GM19023 (cell line): ENCODE results near the gene NEAT1.
A peak's percentile ranks its signal among the peaks of the same experiment; 100 is the strongest.

Experiments used
- ATAC-seq: cut with Tn5 transposase; IDR thresholded peaks from one replicate; pipeline ENCODE4 v1.9.1; 2021; ENCODE audit warnings: mild to moderate bottlenecking, moderate library complexity; ENCODE audit not compliant: unreplicated experiment

NEAT1 gene

DNA sequence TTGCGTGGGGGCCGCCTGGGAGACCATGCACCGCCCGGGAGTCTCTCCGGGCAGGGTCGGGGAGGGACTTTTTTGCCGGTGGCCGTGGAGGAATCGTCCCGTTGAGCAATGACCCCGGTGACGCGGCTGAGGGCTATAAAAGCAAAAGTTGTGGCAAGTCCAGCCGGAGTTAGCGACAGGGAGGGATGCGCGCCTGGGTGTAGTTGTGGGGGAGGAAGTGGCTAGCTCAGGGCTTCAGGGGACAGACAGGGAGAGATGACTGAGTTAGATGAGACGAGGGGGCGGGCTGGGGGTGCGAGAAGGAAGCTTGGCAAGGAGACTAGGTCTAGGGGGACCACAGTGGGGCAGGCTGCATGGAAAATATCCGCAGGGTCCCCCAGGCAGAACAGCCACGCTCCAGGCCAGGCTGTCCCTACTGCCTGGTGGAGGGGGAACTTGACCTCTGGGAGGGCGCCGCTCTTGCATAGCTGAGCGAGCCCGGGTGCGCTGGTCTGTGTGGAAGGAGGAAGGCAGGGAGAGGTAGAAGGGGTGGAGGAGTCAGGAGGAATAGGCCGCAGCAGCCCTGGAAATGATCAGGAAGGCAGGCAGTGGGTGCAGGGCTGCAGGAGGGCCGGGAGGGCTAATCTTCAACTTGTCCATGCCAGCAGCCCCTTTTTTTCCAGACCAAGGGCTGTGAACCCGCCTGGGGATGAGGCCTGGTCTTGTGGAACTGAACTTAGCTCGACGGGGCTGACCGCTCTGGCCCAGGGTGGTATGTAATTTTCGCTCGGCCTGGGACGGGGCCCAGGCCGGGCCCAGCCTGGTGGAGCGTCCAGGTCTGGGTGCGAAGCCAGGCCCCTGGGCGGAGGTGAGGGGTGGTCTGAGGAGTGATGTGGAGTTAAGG lies at the start of gene NEAT1:
Gene NEAT1, plus strand, starts transcription at position 166 of the 883 bp plus-strand sequence.
- ATAC-seq: no peak

DNA sequence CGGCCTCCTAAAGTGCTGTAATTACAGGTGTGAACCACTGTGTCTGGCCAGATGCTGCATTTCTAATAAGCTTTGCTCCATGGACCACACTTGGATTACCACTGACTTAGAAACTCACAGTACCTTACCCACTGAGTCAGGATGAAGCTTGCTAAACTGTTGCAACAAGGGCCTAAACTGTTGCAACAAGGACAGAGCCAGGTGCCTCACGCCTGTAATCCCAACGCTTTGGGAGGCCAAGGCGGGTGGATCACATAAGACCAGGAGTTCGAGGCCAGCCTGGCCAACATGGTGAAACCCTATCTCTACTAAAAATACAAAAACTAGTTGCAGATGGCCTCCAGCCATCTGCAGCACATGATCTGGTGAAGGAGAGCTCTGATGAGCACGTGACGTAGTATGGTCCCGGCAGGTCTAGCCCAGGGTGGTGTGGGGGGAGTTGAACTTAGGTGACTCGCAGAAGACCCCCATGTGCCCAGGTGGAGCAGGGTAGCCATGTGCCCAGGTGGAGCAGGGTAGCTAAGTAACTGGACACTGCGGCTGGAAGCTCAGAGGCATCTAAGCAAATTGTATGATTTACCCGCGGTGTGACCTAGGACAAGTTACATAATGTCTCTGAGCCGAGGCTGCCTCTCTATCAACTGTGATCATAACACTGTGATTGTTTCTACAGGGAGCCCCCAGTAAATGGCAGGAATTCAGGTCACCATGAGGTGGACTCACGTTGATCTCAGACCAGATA lies 48.6 kb upstream of the NEAT1 start:
- ATAC-seq: no peak

DNA sequence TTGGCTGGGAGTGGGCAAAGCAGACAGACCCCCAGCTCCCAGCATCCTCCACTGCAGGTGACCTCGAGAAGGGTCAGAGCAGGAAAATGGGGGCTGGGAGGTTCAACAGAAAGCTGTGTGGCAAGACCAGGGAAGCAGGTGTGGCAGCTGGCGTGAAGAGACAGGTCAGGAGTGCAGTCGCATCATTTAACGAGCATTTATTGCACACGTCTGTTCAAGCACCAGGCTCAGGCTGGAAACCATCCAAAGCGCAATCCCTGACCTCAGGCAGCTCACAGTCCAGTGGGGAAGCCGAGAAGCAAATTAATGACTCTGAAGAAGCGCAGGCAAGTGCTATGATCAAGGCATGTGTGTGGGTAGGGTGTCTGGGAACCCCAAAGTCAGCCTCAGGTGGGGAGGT lies 47.6 kb upstream of the NEAT1 start:
- no peak for ATAC-seq

DNA sequence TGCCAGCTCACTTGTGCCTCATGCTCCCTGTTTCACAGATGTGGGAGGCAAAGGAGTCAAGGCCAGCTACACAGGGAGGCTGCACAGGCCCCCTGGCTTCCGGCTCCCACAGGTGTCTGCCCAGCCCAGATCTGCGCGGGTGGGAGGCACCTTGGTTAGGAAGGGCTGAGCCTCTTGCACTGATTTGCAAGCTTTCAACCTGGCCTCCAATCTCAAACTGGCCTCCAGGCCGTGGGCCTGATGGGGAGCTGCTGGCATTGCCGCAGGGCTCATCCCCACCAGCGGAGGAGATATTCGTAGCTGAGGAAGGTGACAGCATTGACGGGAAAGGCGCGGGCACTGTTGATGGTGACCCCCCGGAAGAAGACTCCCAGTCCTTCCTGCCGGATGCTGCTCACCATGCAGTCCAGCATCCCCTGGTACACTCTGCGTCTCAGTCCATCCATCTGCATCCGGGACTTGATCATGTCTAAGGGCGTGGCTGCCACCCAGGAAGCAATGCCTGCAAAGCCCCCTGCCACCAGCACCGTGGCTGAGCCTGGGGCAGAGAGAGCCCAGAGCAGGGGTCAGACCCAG lies 46.4 kb upstream of the NEAT1 start:
- ATAC-seq: no peak

DNA sequence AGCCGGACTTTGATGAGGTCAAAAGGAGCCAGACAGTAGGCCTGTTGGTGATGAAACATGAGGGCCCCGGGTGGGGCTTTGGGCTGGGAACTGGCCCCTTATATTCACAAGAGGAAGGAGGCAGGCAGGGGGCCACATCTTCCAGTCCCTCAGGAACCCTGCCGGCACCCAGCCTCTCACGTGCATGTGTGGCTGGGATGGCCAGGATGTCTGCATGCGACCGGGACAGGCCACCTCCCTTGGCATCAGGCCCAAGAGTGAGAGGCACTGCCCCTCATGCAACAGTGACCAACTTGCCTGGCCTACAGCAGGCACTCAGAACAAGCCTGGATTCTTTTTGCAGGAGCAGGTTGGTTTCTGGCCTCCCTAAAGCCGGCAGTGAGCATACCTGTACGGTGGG lies 45.6 kb upstream of the NEAT1 start:
- no peak for ATAC-seq

DNA sequence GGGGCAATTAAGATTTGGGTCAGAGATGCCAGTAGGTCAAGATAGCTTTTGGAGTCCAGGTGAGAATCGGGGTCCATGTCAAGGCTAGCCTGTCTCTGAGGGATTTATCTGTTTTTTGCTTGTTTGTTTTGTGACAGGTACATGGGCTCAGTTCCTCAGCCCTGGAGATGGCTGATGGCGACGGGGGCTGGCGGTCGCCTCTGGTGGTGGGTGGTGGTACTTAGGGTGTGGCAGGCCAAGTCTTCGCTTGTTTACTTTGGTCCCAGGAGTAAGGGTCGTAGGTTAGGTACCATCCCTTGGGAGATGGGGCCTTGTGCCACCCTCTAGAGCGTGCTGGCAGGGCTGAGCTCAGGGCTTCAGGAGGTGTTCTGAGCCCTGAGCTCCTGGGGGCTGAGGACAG lies 44.8 kb upstream of the NEAT1 start:
- ATAC-seq: no peak

DNA sequence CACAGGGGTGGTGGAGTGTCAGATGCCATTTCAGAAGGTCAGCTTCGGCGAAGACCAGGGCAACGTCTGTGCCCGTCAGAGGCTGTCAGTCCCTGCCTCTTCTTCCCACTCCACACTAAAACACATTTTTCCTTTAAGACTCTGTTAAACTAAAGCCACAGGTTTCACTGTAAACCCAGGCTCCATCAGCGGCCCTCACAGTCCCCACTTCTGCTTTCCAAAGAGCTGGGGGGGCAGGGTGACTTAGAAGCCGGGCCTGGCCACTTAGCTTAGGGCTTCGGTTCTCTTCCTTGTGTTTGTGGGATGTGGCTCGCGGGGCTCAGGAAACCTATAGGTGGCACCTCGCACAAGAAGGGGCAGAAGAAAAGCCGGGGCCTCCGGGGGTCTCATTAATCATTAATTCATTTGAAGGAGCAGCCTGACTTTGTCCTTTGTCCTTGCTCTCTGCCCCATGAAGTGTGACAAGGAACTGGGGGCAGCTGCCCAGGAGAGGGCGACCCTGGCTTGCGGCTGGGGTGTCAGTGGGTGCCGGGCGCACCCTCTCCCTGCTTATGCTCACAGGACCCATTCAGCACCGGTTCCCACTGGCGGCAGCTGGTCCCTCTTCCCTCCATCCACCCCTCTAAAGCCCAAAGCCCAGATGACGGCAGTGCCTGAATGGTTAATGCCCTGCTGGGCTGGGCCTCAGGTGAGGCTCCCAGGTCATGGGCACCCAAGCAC lies 44.2 kb upstream of the NEAT1 start:
- no peak for ATAC-seq

DNA sequence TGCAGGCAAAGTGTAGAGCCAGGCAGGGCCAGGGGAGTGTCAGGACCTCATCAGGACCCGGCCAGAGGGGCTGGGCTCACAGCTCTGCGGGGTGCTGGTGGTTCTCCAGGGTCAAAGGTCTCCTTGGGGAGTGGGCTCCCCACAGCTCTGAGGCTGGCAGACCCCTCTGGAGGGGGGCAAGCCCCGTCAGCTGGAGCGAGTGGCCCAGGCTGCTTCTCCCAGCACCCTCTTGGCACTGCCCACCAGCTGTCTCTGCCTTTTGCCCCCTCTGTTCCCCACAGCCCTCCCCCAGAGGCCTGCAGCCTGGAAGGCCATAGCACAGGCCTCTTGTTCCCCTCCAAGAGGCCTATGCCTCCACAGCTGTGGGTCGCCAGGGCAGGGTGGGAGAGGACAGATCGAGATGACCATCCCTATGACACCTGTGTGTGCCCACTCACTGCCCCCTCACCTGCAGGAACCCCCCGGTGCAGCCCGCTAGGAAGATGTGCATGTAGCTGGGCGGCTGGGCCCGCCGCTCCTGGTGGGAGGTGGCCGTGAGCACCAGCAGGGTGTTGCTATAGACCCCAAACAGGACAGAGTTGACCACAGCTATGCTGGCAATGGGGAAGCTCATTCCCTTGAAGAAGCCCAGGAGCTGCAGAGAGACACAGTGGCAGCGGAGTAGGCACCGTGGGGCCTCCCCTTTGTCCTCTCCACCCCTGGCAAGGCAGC lies 43.5 kb upstream of the NEAT1 start:
- ATAC-seq: no peak

DNA sequence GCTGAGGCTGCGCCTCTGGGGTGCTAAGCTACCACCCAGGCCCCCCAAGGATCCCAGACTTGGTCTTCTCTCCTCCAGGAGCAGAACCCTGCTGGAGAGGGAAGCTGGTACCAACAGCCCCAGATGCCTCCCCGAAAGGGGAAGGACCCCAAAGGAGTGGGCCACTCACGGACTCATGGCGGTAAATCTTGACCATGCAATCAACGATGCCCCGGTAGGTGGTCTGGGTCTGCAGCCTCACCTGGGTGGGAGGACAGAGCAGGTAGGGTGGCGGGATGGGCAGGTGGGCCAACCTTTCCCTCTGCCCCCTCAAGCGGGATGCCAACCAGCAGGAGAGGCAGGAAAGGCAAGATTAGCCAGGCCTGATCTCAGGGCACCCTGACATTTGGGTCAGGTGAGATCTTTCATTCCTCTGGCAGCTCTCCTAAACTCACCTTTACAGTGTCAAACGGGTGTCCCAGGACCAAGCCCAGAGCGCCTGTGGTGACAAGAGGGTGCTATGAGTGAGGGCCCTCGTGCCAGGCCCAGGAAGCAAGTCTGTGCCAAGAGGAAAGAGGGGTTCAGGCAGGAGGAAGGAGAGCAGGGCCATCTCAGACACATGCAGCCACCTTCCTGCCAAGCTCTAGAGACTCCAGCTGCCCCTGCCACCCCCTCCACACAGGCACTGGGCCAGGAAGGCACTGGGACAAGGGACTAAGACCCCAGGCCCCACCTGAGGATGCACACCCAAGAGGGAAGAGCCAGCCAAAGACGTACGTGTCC lies 42.7 kb upstream of the NEAT1 start:
- no peak for ATAC-seq

DNA sequence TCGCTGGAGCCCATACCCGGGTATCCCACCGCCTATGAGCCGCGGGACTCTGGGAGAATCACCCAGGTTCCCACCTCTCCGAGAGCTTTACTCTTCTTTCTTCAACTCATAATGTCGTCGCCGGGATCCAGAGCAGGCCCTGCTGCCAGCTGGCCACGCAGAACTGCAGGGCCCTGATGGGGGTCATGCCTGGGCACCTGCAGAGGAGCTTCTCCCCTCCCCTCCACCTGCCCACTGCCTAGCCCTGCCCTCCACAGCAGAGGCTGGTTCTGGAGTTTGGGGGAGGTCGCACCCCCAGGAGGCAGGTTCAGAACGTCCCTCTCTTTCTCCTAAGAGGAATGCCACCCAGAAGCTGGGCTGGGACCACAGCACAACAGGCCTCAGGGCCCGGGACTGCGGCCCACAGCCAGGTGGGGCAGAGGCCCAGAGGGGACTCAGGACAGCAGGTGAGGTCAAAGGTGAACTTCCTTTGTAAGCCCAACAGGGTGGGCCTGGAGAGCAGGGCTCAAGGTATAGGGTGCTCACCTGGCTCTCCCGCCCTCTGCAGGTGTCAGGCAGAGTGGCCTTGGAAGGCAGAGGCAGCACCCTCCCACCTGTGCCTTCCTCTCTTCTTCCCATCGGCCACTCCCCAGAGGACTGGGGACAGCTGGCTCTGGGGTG lies 42.0 kb upstream of the NEAT1 start:
- ATAC-seq: no peak

DNA sequence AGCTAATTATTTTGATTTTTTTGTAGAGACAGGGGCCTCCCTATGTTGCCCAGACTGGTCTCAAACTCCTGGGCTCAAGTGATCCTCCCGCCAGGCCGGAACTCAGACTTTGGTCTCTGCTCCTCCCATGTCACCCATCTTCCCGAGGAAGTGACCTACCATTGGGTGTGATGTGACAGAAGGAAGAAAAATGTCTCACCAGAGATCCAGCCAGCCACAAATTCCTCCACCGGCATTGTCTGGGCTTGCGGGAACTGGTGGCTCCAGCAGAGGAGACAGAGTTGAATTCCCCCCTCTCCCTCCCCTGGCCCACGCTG lies 40.9 kb upstream of the NEAT1 start:
- peak; percentile 3 for ATAC-seq

DNA sequence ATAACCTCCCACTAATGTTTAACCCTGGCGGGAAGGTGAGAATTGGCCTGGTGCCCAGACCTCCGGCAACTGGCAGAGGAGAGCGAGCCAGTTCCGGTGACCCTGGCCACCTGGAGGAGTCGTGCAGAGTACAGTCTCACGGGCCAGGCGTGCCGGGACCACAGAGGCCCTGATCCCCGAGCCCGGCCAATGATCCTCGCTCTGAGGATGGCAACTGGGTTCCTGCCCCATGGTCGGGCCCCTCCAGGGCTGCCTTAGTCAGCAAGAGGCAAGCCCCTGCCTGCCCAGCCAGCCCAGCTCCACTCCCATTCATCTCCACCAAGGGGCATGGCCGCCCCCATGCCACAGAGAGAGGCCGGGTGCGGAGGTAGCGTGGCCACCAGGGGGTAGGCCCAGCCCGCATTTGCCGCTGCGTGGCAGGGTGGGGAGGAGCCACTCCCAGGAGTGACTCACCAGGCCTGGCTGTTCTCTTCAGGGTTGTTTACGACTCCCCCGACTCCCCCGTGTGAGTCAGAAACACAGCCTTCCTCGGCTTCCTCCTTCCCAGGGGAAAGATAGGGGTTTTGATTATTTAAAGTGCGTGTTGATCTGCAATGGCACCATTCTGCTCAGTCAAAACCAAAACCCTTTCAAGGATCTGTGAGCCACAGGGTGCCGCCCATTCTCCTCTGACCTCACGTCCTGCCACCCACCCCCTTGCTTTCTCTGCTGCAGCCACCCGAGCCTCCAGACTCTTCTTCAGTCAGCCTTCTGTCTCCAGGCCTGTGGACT lies 40.4 kb upstream of the NEAT1 start, which contains the start of gene SLC25A45:
Gene SLC25A45, minus strand, starts transcription at position 614 of the 771 bp plus-strand sequence. CDS start 695 bp downstream, outside the sequence.
- ATAC-seq: peak; percentile 70

DNA sequence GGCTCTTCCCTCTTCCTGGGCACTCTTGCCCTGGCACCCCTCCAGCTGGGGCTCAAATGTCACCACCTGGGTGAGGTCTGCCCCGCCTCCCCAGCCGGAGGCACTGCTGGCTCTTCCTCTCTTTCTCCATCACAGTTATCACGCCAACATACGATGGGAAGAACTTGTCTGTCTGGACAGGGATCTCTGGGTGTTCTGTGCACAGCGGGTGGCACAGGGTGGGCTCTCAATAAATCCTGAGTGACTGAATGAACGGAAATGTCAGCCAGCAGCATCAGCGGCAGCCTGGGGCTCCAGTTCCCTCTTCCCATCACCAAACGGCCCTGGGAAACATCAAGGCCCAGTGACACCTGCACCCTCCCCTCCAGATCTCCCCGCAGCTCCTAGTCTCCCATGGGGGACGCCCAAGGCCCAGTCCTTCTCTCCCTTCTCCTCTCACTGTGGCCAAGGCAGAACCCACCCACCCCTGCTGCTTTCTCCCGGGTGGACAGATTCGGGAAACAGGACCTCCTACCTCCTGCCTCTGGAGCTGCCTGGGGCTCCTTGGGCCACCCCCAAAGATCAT lies 39.7 kb upstream of the NEAT1 start:
- ATAC-seq: no peak

DNA sequence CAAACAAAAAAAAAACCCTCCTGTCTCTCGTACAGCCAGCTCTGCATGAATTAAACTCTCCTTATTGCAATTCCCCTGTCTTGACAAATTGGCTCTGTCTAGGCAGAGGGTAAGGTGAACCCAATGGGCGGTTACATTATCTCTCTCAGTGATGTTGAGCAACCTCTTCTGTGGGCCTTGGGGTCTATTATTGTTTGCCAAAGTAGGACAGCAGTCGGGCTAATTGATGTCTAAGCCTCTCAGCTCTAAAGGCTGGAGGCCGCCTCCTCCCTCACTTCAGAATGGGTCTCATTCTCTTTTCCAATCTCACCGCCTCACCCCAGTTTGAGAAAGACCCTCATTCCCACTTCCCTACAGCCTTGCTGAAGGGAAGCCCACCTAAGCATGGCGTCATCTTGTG lies 38.8 kb upstream of the NEAT1 start:
- no peak for ATAC-seq

DNA sequence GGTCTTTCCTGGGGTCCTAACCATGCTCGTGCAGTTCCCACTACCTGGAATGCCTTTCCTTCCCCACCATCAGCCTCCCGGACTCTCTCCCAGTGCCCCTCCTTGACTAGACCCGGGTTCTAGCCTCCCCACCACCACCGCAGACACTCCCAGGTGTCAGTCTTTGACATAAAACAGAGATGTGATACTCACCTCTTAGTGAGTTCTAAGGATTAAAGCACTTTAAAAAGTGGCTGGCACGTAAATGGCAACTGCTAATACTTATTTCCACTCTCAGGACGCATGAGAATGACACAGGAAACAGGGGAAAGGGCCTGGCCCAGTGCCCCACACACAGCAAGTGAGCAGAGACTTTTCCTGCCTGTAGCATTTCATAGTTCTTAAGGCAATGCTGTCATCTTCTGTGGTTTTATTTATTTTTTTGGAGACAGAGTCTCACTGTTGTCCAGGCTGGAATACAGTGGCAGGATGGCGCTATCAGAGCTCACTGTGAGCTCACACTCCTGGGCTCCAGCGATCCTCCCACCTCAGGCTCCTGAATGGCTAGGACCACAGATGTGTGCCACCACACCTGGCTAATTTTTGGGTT lies 38.2 kb upstream of the NEAT1 start:
- no peak for ATAC-seq

DNA sequence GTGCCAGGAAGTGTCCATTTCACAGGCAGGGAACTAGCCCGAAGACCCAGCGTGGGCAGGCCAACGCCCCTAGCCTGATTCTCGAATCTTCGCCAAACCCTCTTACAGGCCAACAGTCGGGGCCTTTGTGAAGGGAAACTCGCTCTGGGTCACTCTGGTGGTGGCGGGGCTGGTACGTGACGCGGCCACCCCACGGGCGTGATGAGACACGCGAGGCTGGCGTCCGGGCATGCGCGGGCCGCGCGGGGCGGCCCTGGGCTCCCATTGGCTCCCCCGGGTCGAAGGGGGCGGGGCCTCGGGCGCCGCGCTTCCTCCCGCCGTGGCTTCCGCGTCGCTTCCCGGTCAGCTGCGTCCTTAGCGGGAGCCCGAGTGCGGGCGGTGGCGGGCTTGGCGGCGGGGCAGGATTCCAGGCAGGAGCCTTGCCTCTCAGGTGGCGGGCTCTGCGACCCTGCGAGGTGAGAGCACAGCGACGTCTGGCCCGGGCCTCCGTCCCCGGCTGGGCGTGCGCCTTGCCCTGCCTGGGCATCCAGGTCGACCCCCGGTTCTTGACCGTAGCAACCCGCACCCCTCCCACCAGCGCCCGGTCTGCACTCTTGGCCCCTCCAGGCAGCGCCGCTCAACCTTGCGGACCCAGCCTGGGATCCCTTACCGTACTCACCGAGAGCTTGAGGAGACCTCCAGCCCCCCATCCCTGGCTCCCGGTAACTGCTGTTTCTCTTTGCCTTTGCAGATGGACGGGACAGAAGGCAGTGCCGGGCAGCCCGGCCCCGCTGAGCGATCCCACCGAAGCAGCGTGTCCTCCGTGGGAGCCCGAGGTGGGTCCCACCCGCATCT lies 36.1 kb upstream of the NEAT1 start, which contains the start of gene FRMD8:
Gene FRMD8, plus strand, starts transcription at position 331 of the 834 bp plus-strand sequence. Its CDS starts 400 bp downstream, at position 731.
- peak; percentile 47 for ATAC-seq

DNA sequence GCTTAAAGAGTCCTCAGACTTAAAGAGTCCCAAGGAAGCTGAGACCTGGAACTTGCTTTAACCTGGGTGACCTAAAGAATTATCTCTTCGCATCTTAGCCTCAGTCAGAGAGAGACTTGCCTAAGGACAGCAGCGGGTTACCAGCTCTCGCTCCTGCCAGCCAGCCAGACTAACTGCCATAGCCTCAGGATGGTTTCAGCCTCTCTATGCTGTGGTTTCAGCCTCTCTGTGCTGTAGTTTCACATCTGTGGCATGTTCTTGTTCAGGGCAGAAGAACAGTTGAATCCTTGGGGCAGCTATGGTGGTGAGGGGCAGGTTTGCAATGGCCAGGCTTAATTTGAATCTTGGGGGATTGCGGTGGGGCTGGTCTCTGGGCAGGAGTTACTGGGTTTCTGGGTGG lies 33.9 kb upstream of the NEAT1 start:
- ATAC-seq: no peak
